HL-60 (cell line): ENCODE data around the gene ZNF326.

Experiments used
- GABPA ChIP-seq: IDR thresholded peaks from 2 replicates; pipeline ENCODE4 v1.6.1; 2012; ENCODE audit warnings: low read depth
- POLR2AphosphoS5 ChIP-seq: IDR thresholded peaks from 2 replicates; pipeline ENCODE4 v1.6.1; 2012; ENCODE audit warnings: low read depth
- TF ChIP-seq, protein P1 (sequence below): IDR thresholded peaks from 2 replicates; pipeline ENCODE4 v1.6.1; 2012; ENCODE audit warnings: low read depth; ENCODE audit not compliant: insufficient replicate concordance
- TF ChIP-seq, protein P2 (sequence below): IDR thresholded peaks from one replicate; pipeline ENCODE4 v1.5.1; 2011; ENCODE audit warnings: low read length, control low read depth, inconsistent platforms; ENCODE audit not compliant: insufficient read depth

GRCh38 chr1:89999628-90000027, 4.7 kb downstream of the ZNF326 start:
- TF ChIP-seq, protein P1, sequence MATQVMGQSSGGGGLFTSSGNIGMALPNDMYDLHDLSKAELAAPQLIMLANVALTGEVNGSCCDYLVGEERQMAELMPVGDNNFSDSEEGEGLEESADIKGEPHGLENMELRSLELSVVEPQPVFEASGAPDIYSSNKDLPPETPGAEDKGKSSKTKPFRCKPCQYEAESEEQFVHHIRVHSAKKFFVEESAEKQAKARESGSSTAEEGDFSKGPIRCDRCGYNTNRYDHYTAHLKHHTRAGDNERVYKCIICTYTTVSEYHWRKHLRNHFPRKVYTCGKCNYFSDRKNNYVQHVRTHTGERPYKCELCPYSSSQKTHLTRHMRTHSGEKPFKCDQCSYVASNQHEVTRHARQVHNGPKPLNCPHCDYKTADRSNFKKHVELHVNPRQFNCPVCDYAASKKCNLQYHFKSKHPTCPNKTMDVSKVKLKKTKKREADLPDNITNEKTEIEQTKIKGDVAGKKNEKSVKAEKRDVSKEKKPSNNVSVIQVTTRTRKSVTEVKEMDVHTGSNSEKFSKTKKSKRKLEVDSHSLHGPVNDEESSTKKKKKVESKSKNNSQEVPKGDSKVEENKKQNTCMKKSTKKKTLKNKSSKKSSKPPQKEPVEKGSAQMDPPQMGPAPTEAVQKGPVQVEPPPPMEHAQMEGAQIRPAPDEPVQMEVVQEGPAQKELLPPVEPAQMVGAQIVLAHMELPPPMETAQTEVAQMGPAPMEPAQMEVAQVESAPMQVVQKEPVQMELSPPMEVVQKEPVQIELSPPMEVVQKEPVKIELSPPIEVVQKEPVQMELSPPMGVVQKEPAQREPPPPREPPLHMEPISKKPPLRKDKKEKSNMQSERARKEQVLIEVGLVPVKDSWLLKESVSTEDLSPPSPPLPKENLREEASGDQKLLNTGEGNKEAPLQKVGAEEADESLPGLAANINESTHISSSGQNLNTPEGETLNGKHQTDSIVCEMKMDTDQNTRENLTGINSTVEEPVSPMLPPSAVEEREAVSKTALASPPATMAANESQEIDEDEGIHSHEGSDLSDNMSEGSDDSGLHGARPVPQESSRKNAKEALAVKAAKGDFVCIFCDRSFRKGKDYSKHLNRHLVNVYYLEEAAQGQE, result no peak
- TF ChIP-seq, protein P2, sequence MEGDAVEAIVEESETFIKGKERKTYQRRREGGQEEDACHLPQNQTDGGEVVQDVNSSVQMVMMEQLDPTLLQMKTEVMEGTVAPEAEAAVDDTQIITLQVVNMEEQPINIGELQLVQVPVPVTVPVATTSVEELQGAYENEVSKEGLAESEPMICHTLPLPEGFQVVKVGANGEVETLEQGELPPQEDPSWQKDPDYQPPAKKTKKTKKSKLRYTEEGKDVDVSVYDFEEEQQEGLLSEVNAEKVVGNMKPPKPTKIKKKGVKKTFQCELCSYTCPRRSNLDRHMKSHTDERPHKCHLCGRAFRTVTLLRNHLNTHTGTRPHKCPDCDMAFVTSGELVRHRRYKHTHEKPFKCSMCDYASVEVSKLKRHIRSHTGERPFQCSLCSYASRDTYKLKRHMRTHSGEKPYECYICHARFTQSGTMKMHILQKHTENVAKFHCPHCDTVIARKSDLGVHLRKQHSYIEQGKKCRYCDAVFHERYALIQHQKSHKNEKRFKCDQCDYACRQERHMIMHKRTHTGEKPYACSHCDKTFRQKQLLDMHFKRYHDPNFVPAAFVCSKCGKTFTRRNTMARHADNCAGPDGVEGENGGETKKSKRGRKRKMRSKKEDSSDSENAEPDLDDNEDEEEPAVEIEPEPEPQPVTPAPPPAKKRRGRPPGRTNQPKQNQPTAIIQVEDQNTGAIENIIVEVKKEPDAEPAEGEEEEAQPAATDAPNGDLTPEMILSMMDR, result no peak
- TF ChIP-seq GABPA (no peak), POLR2AphosphoS5 (no peak)
